K562 (cell line): ENCODE measurements around the gene ARAF. TPM values are rescaled to one million over a fixed set of nuclear protein-coding genes. Genes with fewer than 3 reads are reported as not detected.

ENCODE experiments used
- CHD2 ChIP-seq: IDR thresholded peaks from 2 replicates; pipeline ENCODE4 v1.6.1; 2011; ENCODE audit warnings: low read depth, low read length
- ELF1 ChIP-seq: fragments of 200-800 bp; sonication (Bioruptor generic); IDR thresholded peaks from 2 replicates; pipeline ENCODE4 v1.6.1; 2016; ENCODE audit warnings: missing genetic modification characterization, missing compliant biosample characterization
- ELF4 ChIP-seq: fragments of 450-650 bp; formaldehyde crosslinking; IDR thresholded peaks from 2 replicates; pipeline ENCODE4 v1.4.0; 2022; ENCODE audit warnings: missing genetic modification characterization
- EP300 ChIP-seq: IDR thresholded peaks from 2 replicates; pipeline ENCODE4 v1.6.1; 2012; ENCODE audit warnings: low read length, improper control_type of control experiment
- KAT8 ChIP-seq: fragments of 450-650 bp; IDR thresholded peaks from 2 replicates; pipeline ENCODE4 v1.6.1; 2016; ENCODE audit warnings: low read depth, mild to moderate bottlenecking
- LEF1 ChIP-seq: fragments of 450-650 bp; IDR thresholded peaks from 2 replicates; pipeline ENCODE4 v1.6.1; 2016; ENCODE audit warnings: mild to moderate bottlenecking
- MEIS2 ChIP-seq: fragments of 450-650 bp; IDR thresholded peaks from 2 replicates; pipeline ENCODE4 v1.6.1; 2014; ENCODE audit warnings: mild to moderate bottlenecking; ENCODE audit not compliant: partially characterized antibody
- MIER1 ChIP-seq: fragments of 450-650 bp; IDR thresholded peaks from 2 replicates; pipeline ENCODE4 v1.6.1; 2016; ENCODE audit warnings: antibody characterized with exemption, mild to moderate bottlenecking, low read depth
- NFYB ChIP-seq: IDR thresholded peaks from 2 replicates; pipeline ENCODE4 v1.6.1; 2011; ENCODE audit warnings: mild to moderate bottlenecking, moderate library complexity; ENCODE audit not compliant: insufficient read length; ENCODE audit errors: extremely low read depth
- PHF8 ChIP-seq: fragments of 200-600 bp; sonication (generic); IDR thresholded peaks from 2 replicates; pipeline ENCODE4 v1.6.1; 2012; ENCODE audit warnings: mixed run types, mild to moderate bottlenecking, inconsistent platforms, low read length, moderate library complexity, borderline replicate concordance
- POLR2AphosphoS5 ChIP-seq: IDR thresholded peaks from 2 replicates; pipeline ENCODE4 v1.6.1; 2011; ENCODE audit warnings: mild to moderate bottlenecking, low read depth, low read length, moderate library complexity; ENCODE audit not compliant: control insufficient read depth, insufficient read depth
- POLR2B ChIP-seq: fragments of 450-650 bp; IDR thresholded peaks from 2 replicates; pipeline ENCODE4 v1.6.1; 2018; ENCODE audit warnings: low read depth; ENCODE audit not compliant: partially characterized antibody
- RBFOX2 ChIP-seq: fragments of 200-400 bp; formaldehyde crosslinking; IDR thresholded peaks from 2 replicates; pipeline ENCODE4 v1.6.1; 2017; ENCODE audit warnings: low read depth, mild to moderate bottlenecking, low read length, moderate library complexity
- SMAD3 ChIP-seq: fragments of 450-650 bp; formaldehyde crosslinking; conservative IDR thresholded peaks from 2 replicates; pipeline ENCODE4 v1.4.0; 2020; ENCODE audit warnings: mild to moderate bottlenecking
- SP1 ChIP-seq: sonication (generic); formaldehyde crosslinking; IDR thresholded peaks from 2 replicates; pipeline ENCODE4 v1.8.1; 2022; ENCODE audit warnings: mild to moderate bottlenecking, missing genetic modification reagents
- TAF9B ChIP-seq: fragments of 450-650 bp; IDR thresholded peaks from 2 replicates; pipeline ENCODE4 v1.6.1; 2018; ENCODE audit warnings: mild to moderate bottlenecking; ENCODE audit not compliant: partially characterized antibody
- TRIM28 ChIP-seq: fragments of 450-650 bp; IDR thresholded peaks from 2 replicates; pipeline ENCODE4 v1.6.1; 2017
- ZKSCAN3 ChIP-seq: fragments of 250-450 bp; sonication (Bioruptor Pico); IDR thresholded peaks from 2 replicates; pipeline ENCODE4 v1.4.0; 2020
- ZNF174 ChIP-seq: fragments of 250-450 bp; sonication (Bioruptor Pico); IDR thresholded peaks from 2 replicates; pipeline ENCODE4 v1.4.0; 2020; ENCODE audit warnings: mild to moderate bottlenecking
- ZNF778 ChIP-seq: fragments of 450-650 bp; formaldehyde crosslinking; IDR thresholded peaks from 2 replicates; pipeline ENCODE4 v1.4.0; 2020; ENCODE audit warnings: mild to moderate bottlenecking, moderate library complexity
- polyA plus RNA-seq, 8 experiments: library from polyadenylated mRNA; depleted of rRNA in 4 of 8; stranded (reverse) in 5 of 8; unstranded in 3 of 8; fragments of >200 nt; fragmentation: Nextera tagmentation in 2 of 8; fragmentation: Illumina TruSeq in 1 of 8; extraction: Ambion mirVana in 2 of 8; extraction: Trizol in 1 of 8; gene quantifications; 2 replicates each; pipeline versions ENCODE4 v1.2.1 to v1.2.3, GENCODE V29; 2011 to 2014; ENCODE audit warnings: inconsistent platforms in 1 of 8, missing spikeins in 1 of 8
- total RNA-seq, 7 experiments: library from RNA; depleted of rRNA in 6 of 7; stranded (reverse); fragments of >200 nt in 6 of 7; fragmentation: Illumina TruSeq in 2 of 7; extraction: Trizol in 2 of 7; gene quantifications; 2 replicates each; pipeline versions ENCODE4 v1.2.1 to v1.2.3, GENCODE V29; 2011 to 2021; ENCODE audit warnings: low replicate concordance in 1 of 7
- TF ChIP-seq, protein P1 (sequence below): sonication (generic); formaldehyde crosslinking; IDR thresholded peaks from 2 replicates; pipeline ENCODE4 v1.4.0; 2020; ENCODE audit warnings: mild to moderate bottlenecking, missing genetic modification reagents
- TF ChIP-seq, protein P2 (sequence below), 2 experiments: fragments of 450-650 bp in 1 of 2; IDR thresholded peaks; 2 replicates each; pipeline ENCODE4 v1.6.1; 2011 to 2017; ENCODE audit warnings: low read depth in 2 of 2, antibody characterized with exemption in 1 of 2, borderline replicate concordance in 1 of 2, low read length in 1 of 2, mild to moderate bottlenecking in 1 of 2, mixed read lengths in 1 of 2; ENCODE audit not compliant: control insufficient read depth in 1 of 2
- TF ChIP-seq, protein P3 (sequence below): fragments of 450-650 bp; formaldehyde crosslinking; conservative IDR thresholded peaks from 2 replicates; pipeline ENCODE4 v1.4.0; 2022; ENCODE audit warnings: mild to moderate bottlenecking, missing genetic modification characterization

Gene ARAF
- total and polyA plus RNA-seq, 9 of the 15 experiments (the other 6 are each of a cell fraction or from before 2014, with no cell fraction given), result 5.5 to 70.0 (median 29.4) TPM

DNA sequence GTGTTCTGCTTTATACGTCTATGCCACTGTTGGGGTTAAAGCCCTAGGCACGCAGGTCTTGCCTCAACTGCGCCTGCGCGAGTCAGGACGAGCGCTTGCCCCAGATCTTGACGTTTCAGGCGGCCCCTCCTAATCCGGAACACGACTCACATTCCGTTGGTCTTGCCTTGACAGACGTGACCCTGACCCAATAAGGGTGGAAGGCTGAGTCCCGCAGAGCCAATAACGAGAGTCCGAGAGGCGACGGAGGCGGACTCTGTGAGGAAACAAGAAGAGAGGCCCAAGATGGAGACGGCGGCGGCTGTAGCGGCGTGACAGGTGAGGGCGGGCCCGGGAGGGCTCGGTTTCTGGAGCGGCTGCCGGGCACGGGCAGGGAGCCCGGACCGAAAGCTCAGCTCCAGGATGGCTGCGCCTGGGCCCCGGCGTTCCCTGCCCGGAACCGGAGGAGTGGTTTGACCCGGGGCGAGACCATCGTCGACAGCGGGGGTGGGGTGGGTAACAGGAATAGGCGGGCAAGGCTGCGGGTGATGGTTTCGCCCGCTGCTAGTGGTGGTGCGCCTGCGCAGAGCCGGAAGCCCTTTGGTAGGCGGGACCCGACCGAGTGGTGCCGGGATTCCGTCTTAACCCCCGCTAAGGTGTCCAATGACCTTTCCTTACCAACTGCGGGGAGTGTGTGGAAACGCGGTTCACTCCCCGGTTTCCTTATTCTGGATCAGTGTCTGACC, at the start of gene ARAF (continued):
- TF ChIP-seq, protein P1, sequence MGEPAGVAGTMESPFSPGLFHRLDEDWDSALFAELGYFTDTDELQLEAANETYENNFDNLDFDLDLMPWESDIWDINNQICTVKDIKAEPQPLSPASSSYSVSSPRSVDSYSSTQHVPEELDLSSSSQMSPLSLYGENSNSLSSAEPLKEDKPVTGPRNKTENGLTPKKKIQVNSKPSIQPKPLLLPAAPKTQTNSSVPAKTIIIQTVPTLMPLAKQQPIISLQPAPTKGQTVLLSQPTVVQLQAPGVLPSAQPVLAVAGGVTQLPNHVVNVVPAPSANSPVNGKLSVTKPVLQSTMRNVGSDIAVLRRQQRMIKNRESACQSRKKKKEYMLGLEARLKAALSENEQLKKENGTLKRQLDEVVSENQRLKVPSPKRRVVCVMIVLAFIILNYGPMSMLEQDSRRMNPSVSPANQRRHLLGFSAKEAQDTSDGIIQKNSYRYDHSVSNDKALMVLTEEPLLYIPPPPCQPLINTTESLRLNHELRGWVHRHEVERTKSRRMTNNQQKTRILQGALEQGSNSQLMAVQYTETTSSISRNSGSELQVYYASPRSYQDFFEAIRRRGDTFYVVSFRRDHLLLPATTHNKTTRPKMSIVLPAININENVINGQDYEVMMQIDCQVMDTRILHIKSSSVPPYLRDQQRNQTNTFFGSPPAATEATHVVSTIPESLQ (CRISPR knock-in tag), result no peak
- TF ChIP-seq POLR2B (peak; percentile 69), ELF1 (tag) (peak; percentile 86), SMAD3 (CRISPR knock-in tag) (no peak), KAT8 (no peak), MEIS2 (peak; percentile 64), EP300 (no peak; the same call in 1 of the 2 replicates), SP1 (CRISPR knock-in tag) (peak; percentile 87), POLR2AphosphoS5 (peak; percentile 30), ZNF174 (no peak), RBFOX2 (peak; percentile 96), NFYB (peak; percentile 96), ZKSCAN3 (CRISPR knock-in tag) (no peak), ZNF778 (no peak), TRIM28 (no peak), PHF8 (peak; percentile 87), TAF9B (peak; percentile 75), CHD2 (peak; percentile 83), ELF4 (CRISPR knock-in tag) (no peak), MIER1 (no peak), LEF1 (no peak)
- TF ChIP-seq, protein P2, sequence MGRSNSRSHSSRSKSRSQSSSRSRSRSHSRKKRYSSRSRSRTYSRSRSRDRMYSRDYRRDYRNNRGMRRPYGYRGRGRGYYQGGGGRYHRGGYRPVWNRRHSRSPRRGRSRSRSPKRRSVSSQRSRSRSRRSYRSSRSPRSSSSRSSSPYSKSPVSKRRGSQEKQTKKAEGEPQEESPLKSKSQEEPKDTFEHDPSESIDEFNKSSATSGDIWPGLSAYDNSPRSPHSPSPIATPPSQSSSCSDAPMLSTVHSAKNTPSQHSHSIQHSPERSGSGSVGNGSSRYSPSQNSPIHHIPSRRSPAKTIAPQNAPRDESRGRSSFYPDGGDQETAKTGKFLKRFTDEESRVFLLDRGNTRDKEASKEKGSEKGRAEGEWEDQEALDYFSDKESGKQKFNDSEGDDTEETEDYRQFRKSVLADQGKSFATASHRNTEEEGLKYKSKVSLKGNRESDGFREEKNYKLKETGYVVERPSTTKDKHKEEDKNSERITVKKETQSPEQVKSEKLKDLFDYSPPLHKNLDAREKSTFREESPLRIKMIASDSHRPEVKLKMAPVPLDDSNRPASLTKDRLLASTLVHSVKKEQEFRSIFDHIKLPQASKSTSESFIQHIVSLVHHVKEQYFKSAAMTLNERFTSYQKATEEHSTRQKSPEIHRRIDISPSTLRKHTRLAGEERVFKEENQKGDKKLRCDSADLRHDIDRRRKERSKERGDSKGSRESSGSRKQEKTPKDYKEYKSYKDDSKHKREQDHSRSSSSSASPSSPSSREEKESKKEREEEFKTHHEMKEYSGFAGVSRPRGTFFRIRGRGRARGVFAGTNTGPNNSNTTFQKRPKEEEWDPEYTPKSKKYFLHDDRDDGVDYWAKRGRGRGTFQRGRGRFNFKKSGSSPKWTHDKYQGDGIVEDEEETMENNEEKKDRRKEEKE (IDR thresholded peaks at IDR 0.05; ENCODE audit: borderline replicate concordance in 1 of 2, control insufficient read depth in 1 of 2, low read depth in 2 of 2, low read length in 1 of 2), result peak in 1 of 2 experiments; percentile 90; a peak in 2 of 4 replicates
- TF ChIP-seq, protein P3, sequence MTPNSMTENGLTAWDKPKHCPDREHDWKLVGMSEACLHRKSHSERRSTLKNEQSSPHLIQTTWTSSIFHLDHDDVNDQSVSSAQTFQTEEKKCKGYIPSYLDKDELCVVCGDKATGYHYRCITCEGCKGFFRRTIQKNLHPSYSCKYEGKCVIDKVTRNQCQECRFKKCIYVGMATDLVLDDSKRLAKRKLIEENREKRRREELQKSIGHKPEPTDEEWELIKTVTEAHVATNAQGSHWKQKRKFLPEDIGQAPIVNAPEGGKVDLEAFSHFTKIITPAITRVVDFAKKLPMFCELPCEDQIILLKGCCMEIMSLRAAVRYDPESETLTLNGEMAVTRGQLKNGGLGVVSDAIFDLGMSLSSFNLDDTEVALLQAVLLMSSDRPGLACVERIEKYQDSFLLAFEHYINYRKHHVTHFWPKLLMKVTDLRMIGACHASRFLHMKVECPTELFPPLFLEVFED (CRISPR knock-in tag), result no peak
